AG09309 (cell line): ENCODE results near the gene RNF182.

Experiments
- DNase-seq: peaks from one replicate; pipeline ENCODE4 v3.0.0-alpha.2; 2010; ENCODE audit warnings: low read depth
- H3K4me3 ChIP-seq: 2 replicates; pipeline ENCODE4 v1.5.1; 2011; ENCODE audit warnings: mild to moderate bottlenecking, low read depth, low read length, moderate library complexity; ENCODE audit not compliant: control insufficient read depth
- TF ChIP-seq, protein P1 (sequence below): IDR thresholded peaks from 2 replicates; pipeline ENCODE4 v1.5.1; 2011; ENCODE audit warnings: mild to moderate bottlenecking, low read depth, low read length, inconsistent platforms; ENCODE audit not compliant: insufficient read depth, control insufficient read depth; ENCODE audit errors: missing control alignments

Gene RNF182

DNA sequence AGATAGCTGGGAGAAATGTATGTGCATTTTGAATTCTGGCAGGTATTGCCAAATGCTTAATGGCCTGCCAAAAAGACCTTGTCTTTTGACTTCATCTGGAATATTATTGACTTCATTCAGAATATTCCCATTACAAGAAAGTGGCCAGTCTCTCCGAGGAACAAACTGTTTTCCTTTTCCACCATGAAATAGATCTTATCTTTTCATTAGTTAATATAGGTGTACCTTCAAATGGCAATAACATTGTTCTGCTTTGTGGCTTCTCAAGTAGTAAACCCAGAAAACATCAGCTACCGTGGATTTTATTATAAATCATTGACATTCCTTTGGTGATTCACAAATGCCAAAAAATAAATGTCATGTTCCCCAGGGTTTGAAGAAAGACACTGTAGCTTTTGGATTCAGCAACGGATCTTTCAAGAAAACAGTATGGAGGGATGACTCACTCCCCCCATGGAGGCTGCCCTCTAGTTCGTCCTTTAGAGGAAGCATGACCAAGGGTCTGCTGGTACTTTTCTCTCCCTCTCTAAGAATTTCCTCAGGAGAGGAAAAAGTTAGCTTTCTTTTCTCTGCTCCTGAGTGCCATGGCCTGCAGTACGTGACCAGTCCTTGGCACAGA, 1.1 kb upstream of the RNF182 start:
- TF ChIP-seq, protein P1, sequence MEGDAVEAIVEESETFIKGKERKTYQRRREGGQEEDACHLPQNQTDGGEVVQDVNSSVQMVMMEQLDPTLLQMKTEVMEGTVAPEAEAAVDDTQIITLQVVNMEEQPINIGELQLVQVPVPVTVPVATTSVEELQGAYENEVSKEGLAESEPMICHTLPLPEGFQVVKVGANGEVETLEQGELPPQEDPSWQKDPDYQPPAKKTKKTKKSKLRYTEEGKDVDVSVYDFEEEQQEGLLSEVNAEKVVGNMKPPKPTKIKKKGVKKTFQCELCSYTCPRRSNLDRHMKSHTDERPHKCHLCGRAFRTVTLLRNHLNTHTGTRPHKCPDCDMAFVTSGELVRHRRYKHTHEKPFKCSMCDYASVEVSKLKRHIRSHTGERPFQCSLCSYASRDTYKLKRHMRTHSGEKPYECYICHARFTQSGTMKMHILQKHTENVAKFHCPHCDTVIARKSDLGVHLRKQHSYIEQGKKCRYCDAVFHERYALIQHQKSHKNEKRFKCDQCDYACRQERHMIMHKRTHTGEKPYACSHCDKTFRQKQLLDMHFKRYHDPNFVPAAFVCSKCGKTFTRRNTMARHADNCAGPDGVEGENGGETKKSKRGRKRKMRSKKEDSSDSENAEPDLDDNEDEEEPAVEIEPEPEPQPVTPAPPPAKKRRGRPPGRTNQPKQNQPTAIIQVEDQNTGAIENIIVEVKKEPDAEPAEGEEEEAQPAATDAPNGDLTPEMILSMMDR: no peak
- H3K4me3 ChIP-seq: peak overlapping the region; percentile 66
- DNase-seq: no peak

DNA sequence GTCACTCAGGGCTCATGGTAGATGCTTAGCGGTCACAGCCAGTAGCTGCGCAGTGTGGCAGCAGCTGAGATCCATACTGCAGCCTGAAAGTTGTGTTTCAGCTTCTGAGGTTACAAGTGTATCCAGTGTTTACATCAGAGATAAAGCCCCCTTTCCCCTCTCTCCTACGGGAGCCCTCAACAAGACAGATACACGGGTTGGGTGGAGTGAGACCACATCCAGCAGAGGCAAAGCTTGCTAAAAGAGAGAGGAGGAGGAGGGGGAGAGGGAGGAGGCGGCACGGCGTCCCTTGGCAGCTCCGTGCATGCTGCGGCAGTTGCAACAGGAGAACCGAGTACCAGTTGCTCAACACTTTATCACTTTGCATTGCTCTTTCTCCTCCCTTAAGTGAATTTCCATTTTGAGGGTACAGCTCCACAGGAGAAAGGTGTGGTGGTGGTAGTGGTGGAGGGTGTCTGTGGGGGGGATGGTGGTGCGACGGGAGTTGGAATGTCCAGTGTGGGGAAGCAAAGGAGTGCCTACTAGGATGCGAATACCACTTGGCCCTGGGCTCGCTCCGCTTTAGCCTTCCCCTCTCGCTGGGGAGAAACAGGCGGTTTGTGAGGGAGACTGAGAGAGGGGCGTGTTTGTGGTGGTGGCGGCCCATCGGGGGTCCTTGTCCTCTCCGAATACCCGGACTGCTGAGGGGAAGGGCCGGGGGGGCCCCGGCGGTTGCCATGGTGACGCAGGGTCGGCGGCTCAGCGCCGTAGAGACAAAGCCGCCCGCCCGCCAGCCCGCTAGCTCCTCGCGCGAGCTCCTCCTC, 405 bp upstream of the RNF182 start:
- H3K4me3 ChIP-seq: peak overlapping the region; percentile 66
- DNase-seq: peak; percentile 1
- TF ChIP-seq, protein P1: no peak

DNA sequence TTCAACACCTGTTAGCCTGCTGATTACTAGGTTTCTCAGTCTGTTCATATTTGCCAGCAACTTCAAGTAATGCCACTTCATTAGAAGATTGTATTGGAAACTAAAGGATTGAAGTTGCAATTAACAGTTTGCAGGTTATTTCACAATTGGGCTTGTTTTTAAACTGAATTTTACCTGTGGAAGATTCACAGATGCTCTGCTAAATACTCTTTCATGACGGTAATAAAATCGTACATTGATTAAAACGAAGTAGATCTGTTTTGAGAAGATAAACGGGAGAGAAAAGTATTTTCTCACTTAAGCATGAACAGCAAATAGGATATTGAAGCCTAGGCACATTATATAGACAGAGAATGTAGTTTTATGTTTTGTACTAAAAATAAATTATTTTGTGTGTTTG, 1.6 kb downstream of the RNF182 start:
- no peak overlapping the region for H3K4me3 ChIP-seq
- no peak for DNase-seq
- TF ChIP-seq, protein P1: no peak

DNA sequence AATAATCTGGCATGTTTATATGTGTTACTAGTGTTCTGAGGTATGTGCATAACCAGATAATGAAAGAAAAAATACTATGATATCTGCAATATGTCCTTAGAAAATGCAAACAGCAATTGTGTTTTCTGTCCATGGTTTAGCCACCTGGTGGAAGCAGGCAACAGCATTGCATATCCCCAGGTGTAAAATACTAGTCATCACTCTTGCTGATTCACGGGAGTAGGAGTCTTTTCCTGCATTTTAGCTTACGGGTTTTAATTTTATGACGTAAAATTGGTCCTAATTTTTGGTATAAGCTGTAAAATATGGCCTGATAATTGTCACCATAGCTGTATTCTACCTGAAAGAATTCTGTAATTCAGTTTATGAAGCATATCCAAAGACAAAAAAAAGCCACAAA, 2.5 kb downstream of the RNF182 start:
- H3K4me3 ChIP-seq: no peak overlapping the region
- TF ChIP-seq, protein P1: no peak
- DNase-seq: no peak

DNA sequence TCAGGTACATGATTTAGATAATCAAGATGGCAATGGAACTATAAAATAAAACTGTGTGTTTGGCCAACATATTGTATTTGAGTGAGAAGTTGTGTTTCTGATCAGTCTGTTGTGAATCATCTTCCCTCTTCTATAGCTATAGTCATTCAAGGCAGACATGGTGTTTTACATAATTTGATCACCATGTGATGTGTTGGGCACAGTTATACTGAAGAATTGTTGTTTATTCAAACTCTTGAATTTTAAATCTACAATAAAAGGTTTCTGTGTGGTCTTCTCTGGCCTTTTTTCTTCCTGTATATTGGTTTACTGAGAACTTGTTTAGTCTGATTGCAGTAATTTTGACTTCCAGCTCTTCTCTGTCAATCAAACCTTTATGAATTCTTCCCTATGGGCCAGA, 4.4 kb downstream of the RNF182 start:
- DNase-seq: no peak
- no peak overlapping the region for H3K4me3 ChIP-seq
- TF ChIP-seq, protein P1: no peak

DNA sequence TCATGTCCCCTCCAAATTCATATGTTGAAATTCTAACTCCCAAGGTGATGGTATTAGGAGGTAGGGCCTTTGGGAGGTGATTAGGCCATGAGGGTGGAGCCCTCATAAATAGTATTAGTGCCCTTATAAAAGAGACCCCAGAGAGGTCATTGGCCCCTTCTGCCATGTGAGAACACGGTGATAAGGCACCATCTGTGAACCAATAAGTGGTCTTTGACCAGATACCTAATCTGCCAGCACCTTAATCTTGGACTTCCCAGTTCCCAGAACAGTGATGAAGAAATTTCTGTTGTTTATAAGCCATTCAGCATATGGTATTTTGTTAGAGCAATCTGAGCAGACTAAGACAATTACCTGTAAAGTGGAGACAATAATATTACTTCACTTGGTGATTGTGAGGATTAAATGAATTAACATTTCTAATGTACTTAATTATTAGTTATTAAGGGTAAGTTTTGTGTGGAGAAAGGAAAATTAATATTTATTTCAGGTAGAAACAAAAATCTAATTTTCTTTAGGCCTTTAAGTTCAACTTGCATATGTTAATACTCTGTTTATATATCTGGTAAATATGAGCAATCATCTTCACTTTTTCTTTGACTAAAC, 7.1 kb downstream of the RNF182 start:
- no peak overlapping the region for H3K4me3 ChIP-seq
- TF ChIP-seq, protein P1: no peak
- DNase-seq: no peak
